Peyer's patch (tissue), 4 donors: ENCODE measurements around the gene KIF1A.

Experiments used
- POLR2A ChIP-seq, 2 donors: fragments of 450-650 bp; IDR thresholded peaks; one replicate each; pipeline ENCODE4 v1.5.1; 2017; ENCODE audit warnings: antibody characterized with exemption in 2 of 2, mild to moderate bottlenecking in 2 of 2, moderate library complexity in 2 of 2
- TF ChIP-seq, protein P1 (sequence below), 6 experiments: fragments of 450-650 bp in 4 of 6; fragments of 200-600 bp in 2 of 6; sonication (generic) in 1 of 6; IDR thresholded peaks; one replicate each; pipeline ENCODE4 v1.5.1; 2017 to 2019; ENCODE audit warnings: antibody characterized with exemption in 6 of 6, mild to moderate bottlenecking in 3 of 6, moderate library complexity in 1 of 6

DNA sequence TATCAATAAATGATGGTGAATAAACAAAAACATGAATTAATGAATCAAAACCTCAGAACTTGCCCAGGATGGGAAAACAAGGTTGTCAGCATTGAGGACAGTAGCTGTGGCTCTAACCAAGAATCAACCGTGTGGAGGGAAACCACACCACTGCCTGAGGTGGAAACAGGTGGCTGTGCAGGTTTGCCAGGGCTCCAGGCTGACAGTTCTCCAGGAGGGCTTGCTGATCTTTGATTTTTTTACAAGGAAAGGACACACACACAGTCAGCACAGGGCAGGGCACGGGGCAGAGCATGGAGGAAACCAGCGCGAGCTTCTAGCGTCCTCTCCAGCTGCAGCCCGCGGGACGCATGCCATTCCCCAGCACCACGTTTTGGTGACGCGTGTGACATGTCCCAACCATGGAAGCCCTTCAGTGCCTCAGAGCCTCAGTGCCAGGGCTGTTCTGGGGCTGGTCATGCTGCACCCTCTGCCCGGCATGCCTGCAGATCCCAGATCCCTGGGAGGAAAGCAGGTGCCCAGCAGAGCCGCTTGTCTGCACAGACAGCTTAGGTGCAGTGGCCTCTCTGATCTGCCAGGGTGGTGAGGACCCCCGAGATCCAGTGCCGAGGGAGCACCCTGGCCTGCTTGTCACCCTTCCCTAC, 32.8 kb upstream of the KIF1A start:
- TF ChIP-seq, protein P1, sequence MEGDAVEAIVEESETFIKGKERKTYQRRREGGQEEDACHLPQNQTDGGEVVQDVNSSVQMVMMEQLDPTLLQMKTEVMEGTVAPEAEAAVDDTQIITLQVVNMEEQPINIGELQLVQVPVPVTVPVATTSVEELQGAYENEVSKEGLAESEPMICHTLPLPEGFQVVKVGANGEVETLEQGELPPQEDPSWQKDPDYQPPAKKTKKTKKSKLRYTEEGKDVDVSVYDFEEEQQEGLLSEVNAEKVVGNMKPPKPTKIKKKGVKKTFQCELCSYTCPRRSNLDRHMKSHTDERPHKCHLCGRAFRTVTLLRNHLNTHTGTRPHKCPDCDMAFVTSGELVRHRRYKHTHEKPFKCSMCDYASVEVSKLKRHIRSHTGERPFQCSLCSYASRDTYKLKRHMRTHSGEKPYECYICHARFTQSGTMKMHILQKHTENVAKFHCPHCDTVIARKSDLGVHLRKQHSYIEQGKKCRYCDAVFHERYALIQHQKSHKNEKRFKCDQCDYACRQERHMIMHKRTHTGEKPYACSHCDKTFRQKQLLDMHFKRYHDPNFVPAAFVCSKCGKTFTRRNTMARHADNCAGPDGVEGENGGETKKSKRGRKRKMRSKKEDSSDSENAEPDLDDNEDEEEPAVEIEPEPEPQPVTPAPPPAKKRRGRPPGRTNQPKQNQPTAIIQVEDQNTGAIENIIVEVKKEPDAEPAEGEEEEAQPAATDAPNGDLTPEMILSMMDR (IDR thresholded peaks at IDR 0.05): no peak
- no peak for TF ChIP-seq POLR2A (IDR thresholded peaks at IDR 0.05)
